K562 (cell line): ENCODE results near the gene SLC5A12. TPM values are rescaled to one million over a fixed set of nuclear protein-coding genes. Genes with fewer than 3 reads are reported as not detected.

Source experiments
- ATAC-seq: fragments of 200-7000 bp; cut with Tn5 transposase; 3 replicates; pipeline ENCODE4 v1.9.1; 2020; ENCODE audit warnings: moderate library complexity
- BruUV-seq: library from RNA; stranded (reverse); fragments of 400-500 nt; replicated peaks from 2 replicates; lab custom pipeline; 2021; lab: Mats Ljungman, UMichigan
- CTCF ChIA-PET: fragments of 300-600 bp; formaldehyde crosslinking; extraction: SDS; loops from one replicate; lab custom pipeline; 2021; ENCODE audit warnings: low intra/inter-chr PET ratio; lab: Yijun Ruan, JAX
- POLR2A ChIA-PET: fragments of 300-600, 350-650 bp; sonication (Branson Sonifier 250); formaldehyde crosslinking; extraction: SDS; loops from one replicate; lab custom pipeline; 2021; ENCODE audit warnings: antibody characterized with exemption, inconsistent platforms; lab: Yijun Ruan, JAX
- DNase-seq, 4 experiments: peaks; one replicate each; pipeline versions ENCODE4 v3.0.0 to v3.0.0-alpha.2; 2011 to 2018; ENCODE audit warnings: low spot score in 3 of 4, mixed read lengths in 3 of 4; ENCODE audit errors: extremely low read depth in 1 of 4
- FAIRE-seq: peaks from 2 replicates; lab custom pipeline; 2011; peaks lifted over from hg19 to GRCh38; lab: Jason Lieb, UNC
- H2AFZ ChIP-seq: 2 replicates; pipeline ENCODE4 v1.6.0; 2011; ENCODE audit warnings: low read depth, low read length, control low read depth, inconsistent platforms
- H3K27ac ChIP-seq: fragments of 200-600 bp; 3 replicates; pipeline ENCODE4 v1.8.0; 2011; ENCODE audit warnings: low read depth, mild to moderate bottlenecking, control low read depth, inconsistent platforms, low read length, moderate library complexity, mixed read lengths; ENCODE audit errors: extremely low read depth
- H3K27me3 ChIP-seq, 2 experiments: fragments of 300-600 bp in 1 of 2; 2 replicates in 1 of 2; 3 replicates in 1 of 2; pipeline versions ENCODE4 v1.6.0 to v1.8.0; 2011; ENCODE audit warnings: inconsistent platforms in 2 of 2, low read length in 2 of 2, mild to moderate bottlenecking in 1 of 2, mixed read lengths in 1 of 2, moderate library complexity in 1 of 2; ENCODE audit not compliant: control insufficient read depth in 2 of 2, insufficient read depth in 2 of 2
- H3K36me3 ChIP-seq: fragments of 300-600 bp; 3 replicates; pipeline ENCODE4 v1.8.0; 2011; ENCODE audit warnings: mild to moderate bottlenecking, low read length, inconsistent platforms; ENCODE audit not compliant: control insufficient read depth, insufficient read depth
- H3K4me1 ChIP-seq, 2 experiments: fragments of 200-600 bp in 1 of 2; replicated peaks in 1 of 2; 2 replicates in 1 of 2; 3 replicates in 1 of 2; pipeline versions ENCODE4 v1.5.1 to v1.8.0; 2011; ENCODE audit warnings: inconsistent platforms in 2 of 2, low read length in 2 of 2, mild to moderate bottlenecking in 1 of 2, mixed read lengths in 1 of 2, moderate library complexity in 1 of 2; ENCODE audit not compliant: control insufficient read depth in 2 of 2, insufficient read depth in 2 of 2
- H3K4me2 ChIP-seq: 2 replicates; pipeline ENCODE4 v1.6.1; 2011; ENCODE audit warnings: low read length, control low read depth, inconsistent platforms, mixed read lengths; ENCODE audit not compliant: insufficient read depth
- H3K4me3 ChIP-seq: fragments of 200-600 bp; sonication (generic), shearing (Covaris generic); 2 replicates; pipeline ENCODE4 v1.5.1; 2016; ENCODE audit warnings: control low read depth, inconsistent platforms
- H3K79me2 ChIP-seq: fragments of 200-600 bp; 3 replicates; pipeline ENCODE4 v1.8.0; 2011; ENCODE audit warnings: low read length, inconsistent platforms; ENCODE audit not compliant: control insufficient read depth, insufficient read depth
- H3K9ac ChIP-seq, 2 experiments: 2 replicates each; pipeline versions ENCODE4 v1.6.0 to v1.6.1; 2011; ENCODE audit warnings: low read depth in 2 of 2, low read length in 2 of 2, control low read depth in 1 of 2, inconsistent platforms in 1 of 2, mild to moderate bottlenecking in 1 of 2, mixed read lengths in 1 of 2; ENCODE audit not compliant: insufficient read depth in 1 of 2
- H3K9me1 ChIP-seq: one replicate; pipeline ENCODE4 v1.6.0; 2011; ENCODE audit warnings: inconsistent platforms, mild to moderate bottlenecking, low read length, moderate library complexity; ENCODE audit not compliant: control insufficient read depth, insufficient read depth
- H3K9me3 ChIP-seq: replicated peaks from 2 replicates; pipeline ENCODE4 v1.5.1; 2011; ENCODE audit warnings: low read depth, low read length, inconsistent platforms; ENCODE audit not compliant: control insufficient read depth, insufficient read depth
- H4K20me1 ChIP-seq: replicated peaks from 2 replicates; pipeline ENCODE4 v1.6.1; 2011; ENCODE audit warnings: low read length, inconsistent platforms, mixed read lengths; ENCODE audit not compliant: control insufficient read depth, insufficient read depth
- BCLAF1 ChIP-seq, 2 experiments: fragments of 450-650 bp in 1 of 2; IDR thresholded peaks; 2 replicates each; pipeline ENCODE4 v1.6.1; 2011 to 2017; ENCODE audit warnings: low read depth in 2 of 2, antibody characterized with exemption in 1 of 2, borderline replicate concordance in 1 of 2, low read length in 1 of 2, mild to moderate bottlenecking in 1 of 2, mixed read lengths in 1 of 2; ENCODE audit not compliant: control insufficient read depth in 1 of 2
- BDP1 ChIP-seq: IDR thresholded peaks from 3 replicates; pipeline ENCODE4 v1.6.1; 2011; ENCODE audit not compliant: insufficient read length, insufficient read depth
- HDGF ChIP-seq: fragments of 450-650 bp; IDR thresholded peaks from 2 replicates; pipeline ENCODE4 v1.6.1; 2016
- IFI16 ChIP-seq: fragments of 250-450 bp; sonication (Bioruptor Pico); IDR thresholded peaks from 2 replicates; pipeline ENCODE4 v2.1.2; 2022; ENCODE audit warnings: mild to moderate bottlenecking, inconsistent platforms
- MYBL2 ChIP-seq, 2 experiments: fragments of 450-650 bp in 1 of 2; sonication (generic) in 1 of 2; formaldehyde crosslinking in 1 of 2; IDR thresholded peaks; 2 replicates each; pipeline versions ENCODE4 v1.6.1 to v1.8.1; 2017 to 2022; ENCODE audit warnings: borderline replicate concordance in 1 of 2, inconsistent platforms in 1 of 2, low read depth in 1 of 2, mild to moderate bottlenecking in 1 of 2, missing genetic modification reagents in 1 of 2, moderate library complexity in 1 of 2
- NCOA6 ChIP-seq: fragments of 450-650 bp; IDR thresholded peaks from 2 replicates; pipeline ENCODE4 v1.6.1; 2017; ENCODE audit warnings: mild to moderate bottlenecking
- RAD51 ChIP-seq: fragments of 450-650 bp; IDR thresholded peaks from 2 replicates; pipeline ENCODE4 v1.7.1; 2016; ENCODE audit warnings: low read depth, mild to moderate bottlenecking, borderline replicate concordance
- SRSF9 ChIP-seq: fragments of 200-400 bp; formaldehyde crosslinking; IDR thresholded peaks from 2 replicates; pipeline ENCODE4 v1.6.1; 2017; ENCODE audit warnings: low read depth, low read length, borderline replicate concordance
- TEAD1 ChIP-seq, 2 experiments: fragments of 450-650 bp in 1 of 2; sonication (generic) in 1 of 2; formaldehyde crosslinking; IDR thresholded peaks; 2 replicates each; pipeline versions ENCODE4 v1.4.0 to v1.8.0; 2020 to 2022; ENCODE audit warnings: mild to moderate bottlenecking in 2 of 2, missing genetic modification reagents in 1 of 2
- ZFX ChIP-seq: sonication (generic); formaldehyde crosslinking; IDR thresholded peaks from 2 replicates; pipeline ENCODE4 v1.8.0; 2022; ENCODE audit warnings: mild to moderate bottlenecking, missing genetic modification reagents, moderate library complexity
- WGBS: fragments of 100-300 bp; shearing (Covaris generic); methylation state at CpG from one replicate; pipeline ENCODE4 v1.1.6; 2016; ENCODE audit warnings: low coverage, mixed read lengths; ENCODE audit not compliant: insufficient coverage; ENCODE audit errors: missing lambda C conversion rate; 5-methylcytosine and 5-hydroxymethylcytosine counted together
- in situ Hi-C: fragments of 300-500 bp; cut with MboI; formaldehyde crosslinking; loops from 4 replicates; pipeline ENCODE4 v1.15.0; 2018; ENCODE audit warnings: inconsistent platforms, mixed read lengths
- intact Hi-C: fragments of 100-400 bp; cut with micrococcal nuclease; formaldehyde crosslinking; loops from 2 replicates; pipeline ENCODE4 v1.14.2; 2022
- polyA plus RNA-seq, 8 experiments: library from polyadenylated mRNA; depleted of rRNA in 4 of 8; stranded (reverse) in 5 of 8; unstranded in 3 of 8; fragments of >200 nt; fragmentation: Nextera tagmentation in 2 of 8; fragmentation: Illumina TruSeq in 1 of 8; extraction: Ambion mirVana in 2 of 8; extraction: Trizol in 1 of 8; gene quantifications; 2 replicates each; pipeline versions ENCODE4 v1.2.1 to v1.2.3, GENCODE V29; 2011 to 2014; ENCODE audit warnings: inconsistent platforms in 1 of 8, missing spikeins in 1 of 8
- total RNA-seq, 7 experiments: library from RNA; depleted of rRNA in 6 of 7; stranded (reverse); fragments of >200 nt in 6 of 7; fragmentation: Illumina TruSeq in 2 of 7; extraction: Trizol in 2 of 7; gene quantifications; 2 replicates each; pipeline versions ENCODE4 v1.2.1 to v1.2.3, GENCODE V29; 2011 to 2021; ENCODE audit warnings: low replicate concordance in 1 of 7
- TF ChIP-seq, protein P1 (sequence below): sonication (generic); formaldehyde crosslinking; IDR thresholded peaks from 2 replicates; pipeline ENCODE4 v1.9.0; 2022; ENCODE audit warnings: mild to moderate bottlenecking, missing genetic modification reagents
- TF ChIP-seq, protein P2 (sequence below): fragments of 250-450 bp; sonication (Bioruptor Pico); IDR thresholded peaks from 2 replicates; pipeline ENCODE4 v1.9.0; 2021; ENCODE audit warnings: mild to moderate bottlenecking
- TF ChIP-seq, protein P3 (sequence below): fragments of 450-650 bp; formaldehyde crosslinking; IDR thresholded peaks from 2 replicates; pipeline ENCODE4 v1.4.0; 2022; ENCODE audit warnings: missing genetic modification characterization
- TF ChIP-seq, protein P4 (sequence below): sonication (generic); formaldehyde crosslinking; IDR thresholded peaks from 2 replicates; pipeline ENCODE4 v1.8.1; 2023; ENCODE audit warnings: mild to moderate bottlenecking, missing genetic modification reagents

Gene SLC5A12
- total and polyA plus RNA-seq, 9 of the 15 experiments (the other 6 are each of a cell fraction or from before 2014, with no cell fraction given): 0.03 to 0.16 (median 0.06) TPM; not detected in 5

DNA sequence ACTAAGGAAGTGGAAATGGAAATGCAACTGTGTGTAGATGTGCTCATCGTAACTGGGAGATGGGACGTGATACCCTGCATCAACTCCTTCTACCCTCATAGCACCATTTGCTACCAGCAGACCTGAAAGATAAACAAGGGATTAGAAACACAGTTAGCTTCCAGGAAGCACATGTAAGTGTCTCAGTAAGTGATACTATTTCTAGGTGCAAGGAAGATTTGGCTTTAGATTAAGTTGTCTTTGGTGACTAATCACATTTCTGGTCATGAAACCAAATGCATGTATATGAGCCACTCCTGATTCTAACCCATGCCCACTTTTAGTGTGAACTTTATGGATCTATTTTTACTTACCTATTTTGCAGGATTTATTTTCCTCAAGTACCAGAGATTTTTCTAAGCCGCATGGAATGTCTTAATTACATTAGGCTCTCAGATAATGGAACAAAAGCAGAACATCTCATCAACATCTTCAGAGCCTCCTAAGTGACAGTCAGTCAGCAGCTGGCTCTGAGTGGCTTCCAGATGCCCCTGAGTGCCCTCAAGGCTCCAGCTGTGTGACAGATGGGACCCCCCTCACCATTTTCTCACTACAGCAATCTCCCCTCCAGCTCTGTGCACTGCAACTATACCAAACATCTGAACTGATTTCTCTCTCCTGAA is 21.2 kb downstream of the SLC5A12 start:
- H3K36me3 ChIP-seq: no peaks in the 10 kb centered on the region
- BruUV-seq: no TSS peak
- TF ChIP-seq MYBL2 (IDR thresholded peaks at IDR 0.05; ENCODE audit: low read depth) (no peak), MYBL2 (CRISPR knock-in tag; IDR thresholded peaks at IDR 0.05; ENCODE audit: borderline replicate concordance) (no peak), RAD51 (no peak), NCOA6 (no peak), IFI16 (no peak), SRSF9 (no peak), TEAD1 (CRISPR knock-in tag; IDR thresholded peaks at IDR 0.05) (no peak), HDGF (no peak), ZFX (no peak), BDP1 (no peak), BCLAF1 (IDR thresholded peaks at IDR 0.05; ENCODE audit: borderline replicate concordance in 1 of 2, control insufficient read depth in 1 of 2, low read depth in 2 of 2, low read length in 1 of 2) (no peak)
- TF ChIP-seq, protein P1, sequence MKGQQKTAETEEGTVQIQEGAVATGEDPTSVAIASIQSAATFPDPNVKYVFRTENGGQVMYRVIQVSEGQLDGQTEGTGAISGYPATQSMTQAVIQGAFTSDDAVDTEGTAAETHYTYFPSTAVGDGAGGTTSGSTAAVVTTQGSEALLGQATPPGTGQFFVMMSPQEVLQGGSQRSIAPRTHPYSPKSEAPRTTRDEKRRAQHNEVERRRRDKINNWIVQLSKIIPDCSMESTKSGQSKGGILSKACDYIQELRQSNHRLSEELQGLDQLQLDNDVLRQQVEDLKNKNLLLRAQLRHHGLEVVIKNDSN (CRISPR knock-in tag): no peak
- TF ChIP-seq, protein P2, sequence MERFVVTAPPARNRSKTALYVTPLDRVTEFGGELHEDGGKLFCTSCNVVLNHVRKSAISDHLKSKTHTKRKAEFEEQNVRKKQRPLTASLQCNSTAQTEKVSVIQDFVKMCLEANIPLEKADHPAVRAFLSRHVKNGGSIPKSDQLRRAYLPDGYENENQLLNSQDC (CRISPR knock-in tag): no peak
- TF ChIP-seq, protein P3, sequence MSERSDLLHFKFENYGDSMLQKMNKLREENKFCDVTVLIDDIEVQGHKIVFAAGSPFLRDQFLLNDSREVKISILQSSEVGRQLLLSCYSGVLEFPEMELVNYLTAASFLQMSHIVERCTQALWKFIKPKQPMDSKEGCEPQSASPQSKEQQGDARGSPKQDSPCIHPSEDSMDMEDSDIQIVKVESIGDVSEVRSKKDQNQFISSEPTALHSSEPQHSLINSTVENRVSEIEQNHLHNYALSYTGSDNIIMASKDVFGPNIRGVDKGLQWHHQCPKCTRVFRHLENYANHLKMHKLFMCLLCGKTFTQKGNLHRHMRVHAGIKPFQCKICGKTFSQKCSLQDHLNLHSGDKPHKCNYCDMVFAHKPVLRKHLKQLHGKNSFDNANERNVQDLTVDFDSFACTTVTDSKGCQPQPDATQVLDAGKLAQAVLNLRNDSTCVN (CRISPR knock-in tag): no peak
- TF ChIP-seq, protein P4, sequence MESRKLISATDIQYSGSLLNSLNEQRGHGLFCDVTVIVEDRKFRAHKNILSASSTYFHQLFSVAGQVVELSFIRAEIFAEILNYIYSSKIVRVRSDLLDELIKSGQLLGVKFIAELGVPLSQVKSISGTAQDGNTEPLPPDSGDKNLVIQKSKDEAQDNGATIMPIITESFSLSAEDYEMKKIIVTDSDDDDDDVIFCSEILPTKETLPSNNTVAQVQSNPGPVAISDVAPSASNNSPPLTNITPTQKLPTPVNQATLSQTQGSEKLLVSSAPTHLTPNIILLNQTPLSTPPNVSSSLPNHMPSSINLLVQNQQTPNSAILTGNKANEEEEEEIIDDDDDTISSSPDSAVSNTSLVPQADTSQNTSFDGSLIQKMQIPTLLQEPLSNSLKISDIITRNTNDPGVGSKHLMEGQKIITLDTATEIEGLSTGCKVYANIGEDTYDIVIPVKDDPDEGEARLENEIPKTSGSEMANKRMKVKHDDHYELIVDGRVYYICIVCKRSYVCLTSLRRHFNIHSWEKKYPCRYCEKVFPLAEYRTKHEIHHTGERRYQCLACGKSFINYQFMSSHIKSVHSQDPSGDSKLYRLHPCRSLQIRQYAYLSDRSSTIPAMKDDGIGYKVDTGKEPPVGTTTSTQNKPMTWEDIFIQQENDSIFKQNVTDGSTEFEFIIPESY (CRISPR knock-in tag): no peak

More for the DNA sequence above, 21.2 kb downstream of the SLC5A12 start:
- Histone ChIP-seq H3K27ac (no peak overlapping the region), H3K9ac (no peak overlapping the region), H3K9me1 (no peaks in the 10 kb centered on the region), H3K9me3 (no peaks in the 10 kb centered on the region), H3K4me2 (no peak overlapping the region), H3K27me3 (no peaks in the 10 kb centered on the region), H3K4me1 (no peaks in the 10 kb centered on the region), H3K79me2 (no peaks in the 10 kb centered on the region), H2AFZ (no peak overlapping the region), H3K4me3 (no peak overlapping the region), H4K20me1 (no peaks in the 10 kb centered on the region)
- no peak for DNase-seq
- in situ Hi-C loops (no loop called here), intact Hi-C loops (no loop called here)
- 3% methylated on average over 3 of the region's 3 CpGs for WGBS
- CTCF ChIA-PET: no interaction called here
- ATAC-seq: no peak
- no peak for FAIRE-seq
- POLR2A ChIA-PET: no interaction called here
